GM08714 (cell line): Measurements from ENCODE around the gene PON3.

ENCODE experiments used
- H3K4me3 ChIP-seq: fragments of 200-500 bp; sonication (Bioruptor generic); 2 replicates; pipeline ENCODE4 v1.5.1; 2014; ENCODE audit warnings: mild to moderate bottlenecking, low read length, inconsistent platforms
- ZNF274 ChIP-seq: IDR thresholded peaks from 2 replicates; pipeline ENCODE4 v1.6.1; 2012; ENCODE audit warnings: mild to moderate bottlenecking, low read depth, low read length

PON3 gene

GRCh38 chr7:95340491-95340890, 55.7 kb downstream of the PON3 start:
- no peak for TF ChIP-seq ZNF274

GRCh38 chr7:95338832-95339231, 57.3 kb downstream of the PON3 start:
- no peak for TF ChIP-seq ZNF274
- no peak overlapping the region for H3K4me3 ChIP-seq

More at GRCh38 chr7:95340491-95340890, 55.7 kb downstream of the PON3 start:
- no peak overlapping the region for H3K4me3 ChIP-seq

GRCh38 chr7:95335093-95335492, 61.1 kb downstream of the PON3 start:
- H3K4me3 ChIP-seq = no peak overlapping the region
- TF ChIP-seq ZNF274 = no peak

GRCh38 chr7:95334447-95334846, 61.7 kb downstream of the PON3 start:
- no peak for TF ChIP-seq ZNF274
- no peak overlapping the region for H3K4me3 ChIP-seq

- H3K4me3 ChIP-seq = no peak overlapping the region; the same call in 1 of the 2 replicates
These were observed 65.2 kb downstream of the PON3 start for GRCh38 chr7:95330961-95331337.

GRCh38 chr7:95330204-95330960, 65.8 kb downstream of the PON3 start:
- H3K4me3 ChIP-seq = no peak overlapping the region
- no peak for TF ChIP-seq ZNF274

More at GRCh38 chr7:95330961-95331337, 65.2 kb downstream of the PON3 start:
- no peak for TF ChIP-seq ZNF274

- no peak for TF ChIP-seq ZNF274
- no peak overlapping the region for H3K4me3 ChIP-seq
These were observed 68.8 kb downstream of the PON3 start for GRCh38 chr7:95327356-95327755.

GRCh38 chr7:95324431-95324830, 71.7 kb downstream of the PON3 start, which contains the start of gene PON1:
Gene PON1 (minus strand): TSS chr7:95324532. CDS start chr7:95324475, 57 bp downstream.
- H3K4me3 ChIP-seq = no peak within 1 kb of the TSS
- no peak for TF ChIP-seq ZNF274

GRCh38 chr7:95323410-95324129, 72.6 kb downstream of the PON3 start:
- TF ChIP-seq ZNF274 = no peak
- no peak overlapping the region for H3K4me3 ChIP-seq

GRCh38 chr7:95322854-95323253, 73.3 kb downstream of the PON3 start:
- H3K4me3 ChIP-seq = no peak overlapping the region
- TF ChIP-seq ZNF274 = no peak

- no peak for TF ChIP-seq ZNF274
- no peak overlapping the region for H3K4me3 ChIP-seq
These were observed 73.8 kb downstream of the PON3 start for GRCh38 chr7:95322396-95322795.

GRCh38 chr7:95321720-95322119, 74.5 kb downstream of the PON3 start:
- H3K4me3 ChIP-seq = no peak overlapping the region
- no peak for TF ChIP-seq ZNF274

- TF ChIP-seq ZNF274 = no peak
- no peak overlapping the region for H3K4me3 ChIP-seq
These were observed 75.5 kb downstream of the PON3 start for GRCh38 chr7:95320651-95321050.

- no peak overlapping the region for H3K4me3 ChIP-seq
- TF ChIP-seq ZNF274 = no peak
These were observed 76.6 kb downstream of the PON3 start for GRCh38 chr7:95319570-95319969.

GRCh38 chr7:95318501-95319100, 77.6 kb downstream of the PON3 start:
- no peak for TF ChIP-seq ZNF274

GRCh38 chr7:95317966-95318365, 78.2 kb downstream of the PON3 start:
- no peak overlapping the region for H3K4me3 ChIP-seq
- TF ChIP-seq ZNF274 = no peak

More at GRCh38 chr7:95318501-95319100, 77.6 kb downstream of the PON3 start:
- no peak overlapping the region for H3K4me3 ChIP-seq
